Memory B cell (primary cell): ENCODE measurements around the gene RNPEP.

Experiments used
- ATAC-seq: fragments of 150-1000 bp; cut with Tn5 transposase; 2 replicates; pipeline ENCODE4 v1.10.0; 2021; ENCODE audit warnings: low read depth, mild to moderate bottlenecking, moderate library complexity
- DNase-seq, 2 donors: peaks; one replicate each; pipeline ENCODE4 v3.0.0; 2022; ENCODE audit warnings: low spot score in 2 of 2
- H3K27ac Mint-ChIP-seq: one replicate; pipeline ENCODE4 v1.8.0; 2022; ENCODE audit warnings: mild to moderate bottlenecking, moderate library complexity, mixed read lengths
- H3K27me3 Mint-ChIP-seq: one replicate; pipeline ENCODE4 v1.8.0; 2022; ENCODE audit warnings: mixed read lengths
- H3K36me3 Mint-ChIP-seq: one replicate; pipeline ENCODE4 v1.8.0; 2022; ENCODE audit warnings: mild to moderate bottlenecking, mixed read lengths
- H3K4me1 Mint-ChIP-seq: one replicate; pipeline ENCODE4 v1.8.0; 2022; ENCODE audit warnings: mixed read lengths
- H3K4me3 Mint-ChIP-seq: one replicate; pipeline ENCODE4 v1.8.0; 2022; ENCODE audit warnings: mild to moderate bottlenecking, moderate library complexity, mixed read lengths
- H3K9me3 Mint-ChIP-seq: one replicate; pipeline ENCODE4 v1.8.0; 2022; ENCODE audit warnings: mixed read lengths

Gene RNPEP

GRCh38 chr1:202023001-202023433 lies 40.6 kb downstream of the RNPEP start:
- Mint-ChIP-seq H3K27me3 (peaks cover 16% of the 10 kb centered on the region), H3K9me3 (no peaks in the 10 kb centered on the region), H3K27ac (no peak overlapping the region), H3K4me1 (no peaks in the 10 kb centered on the region), H3K4me3 (no peak overlapping the region), H3K36me3 (no peaks in the 10 kb centered on the region)
- no peak for DNase-seq
- ATAC-seq, result no peak

- Mint-ChIP-seq H3K36me3 (no peaks in the 10 kb centered on the region), H3K27me3 (peaks cover 2% of the 10 kb centered on the region), H3K9me3 (no peaks in the 10 kb centered on the region), H3K4me3 (no peak overlapping the region), H3K4me1 (no peaks in the 10 kb centered on the region), H3K27ac (no peak overlapping the region)
- no peak for ATAC-seq
- no peak for DNase-seq
These were observed 46.8 kb downstream of the RNPEP start for GRCh38 chr1:202029171-202029665.

GRCh38 chr1:202029727-202030126 lies 47.3 kb downstream of the RNPEP start:
- Mint-ChIP-seq H3K9me3 (no peaks in the 10 kb centered on the region), H3K4me3 (no peak overlapping the region), H3K27me3 (peaks cover 2% of the 10 kb centered on the region), H3K27ac (no peak overlapping the region), H3K36me3 (no peaks in the 10 kb centered on the region), H3K4me1 (no peaks in the 10 kb centered on the region)
- no peak for DNase-seq
- ATAC-seq, result no peak

GRCh38 chr1:202031796-202032195 lies 49.3 kb downstream of the RNPEP start:
- Mint-ChIP-seq H3K36me3 (no peaks in the 10 kb centered on the region), H3K4me3 (no peak overlapping the region), H3K27me3 (peaks cover 1% of the 10 kb centered on the region), H3K4me1 (no peaks in the 10 kb centered on the region), H3K27ac (no peak overlapping the region), H3K9me3 (no peaks in the 10 kb centered on the region)
- DNase-seq, result no peak
- ATAC-seq, result no peak

GRCh38 chr1:202034149-202034682 lies 51.8 kb downstream of the RNPEP start:
- Mint-ChIP-seq H3K9me3 (peaks cover 1% of the 10 kb centered on the region), H3K36me3 (no peaks in the 10 kb centered on the region), H3K4me3 (no peak overlapping the region), H3K4me1 (no peaks in the 10 kb centered on the region), H3K27ac (no peak overlapping the region), H3K27me3 (no peaks in the 10 kb centered on the region)
- DNase-seq, result no peak
- ATAC-seq, result no peak

- no peak overlapping the region for H3K4me3 Mint-ChIP-seq
- DNase-seq, result no peak
- H3K4me1 Mint-ChIP-seq, result no peaks in the 10 kb centered on the region
- no peak overlapping the region for H3K27ac Mint-ChIP-seq
- H3K9me3 Mint-ChIP-seq, result peaks cover 1% of the 10 kb centered on the region
- no peaks in the 10 kb centered on the region for H3K27me3 Mint-ChIP-seq
- no peaks in the 10 kb centered on the region for H3K36me3 Mint-ChIP-seq
- no peak for ATAC-seq
These were observed 52.4 kb downstream of the RNPEP start for GRCh38 chr1:202034683-202035462.

- ATAC-seq, result no peak
- H3K27ac Mint-ChIP-seq, result no peak overlapping the region
- DNase-seq, result no peak
- H3K4me3 Mint-ChIP-seq, result no peak overlapping the region
- no peaks in the 10 kb centered on the region for H3K4me1 Mint-ChIP-seq
- no peaks in the 10 kb centered on the region for H3K27me3 Mint-ChIP-seq
- H3K9me3 Mint-ChIP-seq, result peaks cover 1% of the 10 kb centered on the region
- no peaks in the 10 kb centered on the region for H3K36me3 Mint-ChIP-seq
These were observed 54.3 kb downstream of the RNPEP start for GRCh38 chr1:202036595-202037387.

GRCh38 chr1:202037706-202038296 lies 55.4 kb downstream of the RNPEP start:
- H3K4me3 Mint-ChIP-seq, result no peak overlapping the region
- H3K27ac Mint-ChIP-seq, result no peak overlapping the region
- ATAC-seq, result no peak
- no peak for DNase-seq
- H3K4me1 Mint-ChIP-seq, result no peaks in the 10 kb centered on the region
- H3K36me3 Mint-ChIP-seq, result no peaks in the 10 kb centered on the region
- H3K27me3 Mint-ChIP-seq, result no peaks in the 10 kb centered on the region
- peaks cover 1% of the 10 kb centered on the region for H3K9me3 Mint-ChIP-seq

GRCh38 chr1:202038688-202039346 lies 56.4 kb downstream of the RNPEP start:
- H3K27ac Mint-ChIP-seq, result no peak overlapping the region

GRCh38 chr1:202045705-202046104 lies 63.3 kb downstream of the RNPEP start:
- Mint-ChIP-seq H3K4me3 (no peak overlapping the region), H3K27me3 (peaks cover 14% of the 10 kb centered on the region), H3K36me3 (no peaks in the 10 kb centered on the region), H3K4me1 (no peaks in the 10 kb centered on the region), H3K9me3 (no peaks in the 10 kb centered on the region), H3K27ac (no peak overlapping the region)
- no peak for DNase-seq
- ATAC-seq, result no peak

More at GRCh38 chr1:202038688-202039346, 56.4 kb downstream of the RNPEP start:
- H3K36me3 Mint-ChIP-seq, result no peaks in the 10 kb centered on the region
- DNase-seq (no peak), ATAC-seq (no peak)
- peaks cover 2% of the 10 kb centered on the region for H3K27me3 Mint-ChIP-seq
- H3K4me1 Mint-ChIP-seq, result no peaks in the 10 kb centered on the region
- no peak overlapping the region for H3K4me3 Mint-ChIP-seq
- H3K9me3 Mint-ChIP-seq, result peaks cover 1% of the 10 kb centered on the region

GRCh38 chr1:202046227-202046626 lies 63.8 kb downstream of the RNPEP start:
- DNase-seq (no peak), ATAC-seq (no peak)
- Mint-ChIP-seq H3K4me1 (no peaks in the 10 kb centered on the region), H3K4me3 (no peak overlapping the region), H3K27ac (no peak overlapping the region), H3K27me3 (peaks cover 14% of the 10 kb centered on the region), H3K36me3 (no peaks in the 10 kb centered on the region), H3K9me3 (no peaks in the 10 kb centered on the region)

GRCh38 chr1:202046748-202047708 lies 64.6 kb downstream of the RNPEP start:
- Mint-ChIP-seq H3K27me3 (peaks cover 14% of the 10 kb centered on the region), H3K27ac (no peak overlapping the region), H3K36me3 (no peaks in the 10 kb centered on the region), H3K9me3 (no peaks in the 10 kb centered on the region), H3K4me1 (no peaks in the 10 kb centered on the region), H3K4me3 (no peak overlapping the region)
- no peak for DNase-seq
- ATAC-seq, result no peak

GRCh38 chr1:202047977-202048376 lies 65.5 kb downstream of the RNPEP start:
- Mint-ChIP-seq H3K4me1 (no peaks in the 10 kb centered on the region), H3K9me3 (no peaks in the 10 kb centered on the region), H3K27ac (no peak overlapping the region), H3K27me3 (peaks cover 14% of the 10 kb centered on the region), H3K36me3 (no peaks in the 10 kb centered on the region), H3K4me3 (no peak overlapping the region)
- no peak for ATAC-seq
- no peak for DNase-seq
